Keratinocyte (primary cell): ENCODE measurements around the gene KIFC3. TPM values are rescaled to one million over a fixed set of nuclear protein-coding genes. Genes with fewer than 3 reads are reported as not detected.
"Not testable (repeated sequence)": the region's sequence is repeated elsewhere in the genome, so short reads cannot be mapped to it uniquely, and the experiment has no call there.

ENCODE experiments used
- DNase-seq: peaks from one replicate; pipeline ENCODE4 v3.0.0-alpha.2; 2011; ENCODE audit warnings: low read depth, missing footprints, low spot score
- FAIRE-seq: peaks from 2 replicates; lab custom pipeline; 2011; peaks lifted over from hg19 to GRCh38; lab: Jason Lieb, UNC
- H2AFZ ChIP-seq: 2 replicates; pipeline ENCODE4 v1.6.0; 2012; ENCODE audit warnings: low read length, control low read depth, inconsistent platforms; ENCODE audit not compliant: control insufficient read depth
- H3K27ac ChIP-seq: 2 replicates; pipeline ENCODE4 v1.5.1; 2011; ENCODE audit warnings: low read length; ENCODE audit not compliant: control insufficient read depth, insufficient read depth
- H3K27me3 ChIP-seq: 3 replicates; pipeline ENCODE4 v1.6.0; 2011; ENCODE audit warnings: low read length; ENCODE audit not compliant: control insufficient read depth, insufficient read depth; ENCODE audit errors: extremely low read depth
- H3K36me3 ChIP-seq, 2 experiments: 2 replicates in 1 of 2; 3 replicates in 1 of 2; pipeline ENCODE4 v1.5.1; 2011; ENCODE audit warnings: low read length in 2 of 2, mild to moderate bottlenecking in 1 of 2; ENCODE audit not compliant: control insufficient read depth in 2 of 2, insufficient read depth in 2 of 2; ENCODE audit errors: extremely low read depth in 1 of 2
- H3K4me1 ChIP-seq: 3 replicates; pipeline ENCODE4 v1.5.1; 2011; ENCODE audit warnings: low read length; ENCODE audit not compliant: control insufficient read depth, insufficient read depth; ENCODE audit errors: extremely low read depth
- H3K4me2 ChIP-seq: 3 replicates; pipeline ENCODE4 v1.6.0; 2011; ENCODE audit warnings: low read depth, low read length; ENCODE audit not compliant: control insufficient read depth, insufficient read depth; ENCODE audit errors: extremely low read depth
- H3K4me3 ChIP-seq, 3 experiments: fragments of 200-600 bp in 1 of 3; sonication (generic) in 1 of 3; 2 replicates in 2 of 3; 3 replicates in 1 of 3; pipeline ENCODE4 v1.5.1; 2011 to 2016; ENCODE audit warnings: low read length in 3 of 3, mild to moderate bottlenecking in 3 of 3, control low read depth in 2 of 3, inconsistent platforms in 1 of 3, low read depth in 1 of 3, mixed read lengths in 1 of 3, mixed run types in 1 of 3, moderate library complexity in 1 of 3; ENCODE audit not compliant: control insufficient read depth in 2 of 3, insufficient read depth in 2 of 3; ENCODE audit errors: extremely low read depth in 1 of 3
- H3K79me2 ChIP-seq: 2 replicates; pipeline ENCODE4 v1.6.0; 2012; ENCODE audit warnings: low read length; ENCODE audit not compliant: control insufficient read depth, insufficient read depth
- H3K9ac ChIP-seq: 3 replicates; pipeline ENCODE4 v1.6.0; 2011; ENCODE audit warnings: low read length; ENCODE audit not compliant: control insufficient read depth, insufficient read depth; ENCODE audit errors: extremely low read depth
- H3K9me1 ChIP-seq: 3 replicates; pipeline ENCODE4 v1.6.0; 2011; ENCODE audit warnings: low read length; ENCODE audit not compliant: control insufficient read depth, insufficient read depth; ENCODE audit errors: extremely low read depth
- H3K9me3 ChIP-seq: 2 replicates; pipeline ENCODE4 v1.5.1; 2012; ENCODE audit warnings: low read depth, low read length; ENCODE audit not compliant: control insufficient read depth
- H4K20me1 ChIP-seq: 3 replicates; pipeline ENCODE4 v1.6.0; 2011; ENCODE audit warnings: low read length; ENCODE audit not compliant: control insufficient read depth, insufficient read depth; ENCODE audit errors: extremely low read depth
- EZH2 ChIP-seq: IDR thresholded peaks from one replicate; pipeline ENCODE4 v1.6.1; 2012; ENCODE audit warnings: inconsistent platforms, mild to moderate bottlenecking, low read length, moderate library complexity
- dilution Hi-C: fragments of 300-500 bp; cut with MboI; formaldehyde crosslinking; loops from one replicate; pipeline ENCODE4 v1.7.0; 2020; ENCODE audit warnings: low sequenced_read_pairs; ENCODE audit not compliant: extremely low pct_ligation_motif_present
- polyA plus RNA-seq, 5 experiments: library from polyadenylated mRNA; depleted of rRNA in 3 of 5; stranded (reverse) in 3 of 5; stranded (forward) in 1 of 5; unstranded in 1 of 5; fragments of >200 nt; gene quantifications; 1 replicate in 1 of 5; 2 replicates in 3 of 5; 3 replicates in 1 of 5; pipeline versions ENCODE4 v1.2.1 to v1.2.3, GENCODE V29; 2011 to 2012; ENCODE audit warnings: missing spikeins in 2 of 5, low read depth in 1 of 5, low replicate concordance in 1 of 5
- TF ChIP-seq, protein P1 (sequence below), 3 experiments: IDR thresholded peaks in 1 of 3; conservative IDR thresholded peaks in 1 of 3; optimal IDR thresholded peaks in 1 of 3; 2 replicates in 2 of 3; 3 replicates in 1 of 3; pipeline versions ENCODE3 to v1.5.1; 2011; ENCODE audit warnings: low read length in 3 of 3, mild to moderate bottlenecking in 3 of 3, moderate library complexity in 2 of 3, control low read depth in 1 of 3, inconsistent platforms in 1 of 3; ENCODE audit not compliant: insufficient read depth in 2 of 3; ENCODE audit errors: extremely low read depth in 1 of 3

Gene KIFC3
- polyA plus RNA-seq, 1 donor (not counting 4 experiments of a cell fraction or from before 2014, with no cell fraction given) = 22.7 TPM

GRCh38 chr16:57747091-57747490 lies 55.2 kb downstream of the KIFC3 start:
- Histone ChIP-seq H3K9me3 (no peaks in the 10 kb centered on the region), H3K27me3 (no peaks in the 10 kb centered on the region), H3K27ac (no peak overlapping the region), H2AFZ (no peak overlapping the region), H3K4me1 (peaks cover 7% of the 10 kb centered on the region), H3K79me2 (no peaks in the 10 kb centered on the region), H4K20me1 (peaks cover 3% of the 10 kb centered on the region), H3K9ac (no peak overlapping the region), H3K9me1 (peaks cover 2% of the 10 kb centered on the region), H3K36me3 (peaks cover 0 to 13% of the 10 kb centered on the region in 2 experiments), H3K4me2 (no peak overlapping the region), H3K4me3 (no peak overlapping the region)
- DNase-seq = no peak
- TF ChIP-seq EZH2 = no peak
- TF ChIP-seq, protein P1, sequence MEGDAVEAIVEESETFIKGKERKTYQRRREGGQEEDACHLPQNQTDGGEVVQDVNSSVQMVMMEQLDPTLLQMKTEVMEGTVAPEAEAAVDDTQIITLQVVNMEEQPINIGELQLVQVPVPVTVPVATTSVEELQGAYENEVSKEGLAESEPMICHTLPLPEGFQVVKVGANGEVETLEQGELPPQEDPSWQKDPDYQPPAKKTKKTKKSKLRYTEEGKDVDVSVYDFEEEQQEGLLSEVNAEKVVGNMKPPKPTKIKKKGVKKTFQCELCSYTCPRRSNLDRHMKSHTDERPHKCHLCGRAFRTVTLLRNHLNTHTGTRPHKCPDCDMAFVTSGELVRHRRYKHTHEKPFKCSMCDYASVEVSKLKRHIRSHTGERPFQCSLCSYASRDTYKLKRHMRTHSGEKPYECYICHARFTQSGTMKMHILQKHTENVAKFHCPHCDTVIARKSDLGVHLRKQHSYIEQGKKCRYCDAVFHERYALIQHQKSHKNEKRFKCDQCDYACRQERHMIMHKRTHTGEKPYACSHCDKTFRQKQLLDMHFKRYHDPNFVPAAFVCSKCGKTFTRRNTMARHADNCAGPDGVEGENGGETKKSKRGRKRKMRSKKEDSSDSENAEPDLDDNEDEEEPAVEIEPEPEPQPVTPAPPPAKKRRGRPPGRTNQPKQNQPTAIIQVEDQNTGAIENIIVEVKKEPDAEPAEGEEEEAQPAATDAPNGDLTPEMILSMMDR (optimal IDR thresholded peaks at IDR 0.05 in 1 of 3, IDR thresholded peaks at IDR 0.05 in 1 of 3, conservative IDR thresholded peaks at IDR 0.05 in 1 of 3; ENCODE audit: extremely low read depth in 1 of 3, insufficient read depth in 2 of 3, low read length in 3 of 3) = no peak
- dilution Hi-C loops = no loop called here
- no peak for FAIRE-seq

- not testable (repeated sequence) for H3K27ac ChIP-seq, FAIRE-seq
- H3K36me3 ChIP-seq = peaks cover 0 to 13% of the 10 kb centered on the region in 2 experiments
Measured at GRCh38 chr16:57746316-57746715, 56.0 kb downstream of the KIFC3 start.

DNA sequence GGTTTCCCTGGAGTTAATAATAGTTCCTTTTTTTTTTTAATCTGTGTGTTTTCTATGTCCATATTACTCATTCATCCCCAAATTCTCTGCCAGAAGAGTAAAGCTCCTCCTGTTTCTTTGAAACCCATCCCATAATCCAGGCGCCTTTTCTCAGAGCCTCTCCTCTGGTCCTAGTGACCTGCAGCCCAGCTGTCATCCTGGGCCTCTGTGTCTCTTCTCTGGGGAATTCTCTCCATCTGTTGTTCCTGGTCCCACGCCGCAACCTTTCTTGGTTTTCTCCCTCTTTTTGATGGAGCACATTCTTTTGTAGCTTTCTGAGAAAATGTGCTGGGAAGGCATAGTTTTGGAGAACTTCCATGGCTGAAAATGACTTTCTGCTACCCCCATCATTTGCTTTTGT lies 56.5 kb downstream of the KIFC3 start:
- no peak overlapping the region for H3K4me3 ChIP-seq
- no peaks in the 10 kb centered on the region for H3K27me3 ChIP-seq
- DNase-seq (no peak), FAIRE-seq (no peak)
- no peak for TF ChIP-seq EZH2
- TF ChIP-seq, protein P1 (optimal IDR thresholded peaks at IDR 0.05 in 1 of 3, IDR thresholded peaks at IDR 0.05 in 1 of 3, conservative IDR thresholded peaks at IDR 0.05 in 1 of 3; ENCODE audit: extremely low read depth in 1 of 3, insufficient read depth in 2 of 3, low read length in 3 of 3) = no peak
- dilution Hi-C loops = no loop called here
- no peak overlapping the region for H3K4me2 ChIP-seq
- H3K27ac ChIP-seq = no peak overlapping the region
- peaks cover 3% of the 10 kb centered on the region for H4K20me1 ChIP-seq
- H3K9me1 ChIP-seq = peaks cover 3% of the 10 kb centered on the region
- peaks cover 19% of the 10 kb centered on the region for H3K4me1 ChIP-seq
- H3K79me2 ChIP-seq = no peaks in the 10 kb centered on the region
- no peak overlapping the region for H2AFZ ChIP-seq
- no peak overlapping the region for H3K9ac ChIP-seq
- no peaks in the 10 kb centered on the region for H3K9me3 ChIP-seq
- peaks cover 0 to 9% of the 10 kb centered on the region in 2 experiments for H3K36me3 ChIP-seq

More at GRCh38 chr16:57746316-57746715, 56.0 kb downstream of the KIFC3 start:
- H3K79me2 ChIP-seq, H3K27me3 ChIP-seq, H3K9me1 ChIP-seq, H3K9me3 ChIP-seq, H3K9ac ChIP-seq, H3K4me3 ChIP-seq, H4K20me1 ChIP-seq, dilution Hi-C loops, H3K4me2 ChIP-seq, H2AFZ ChIP-seq, DNase-seq: not testable (repeated sequence)
- H3K4me1 ChIP-seq = peaks cover 14% of the 10 kb centered on the region
